ENCODE measurements around the gene JKAMP. TPM values are rescaled to one million over a fixed set of nuclear protein-coding genes. Genes with fewer than 3 reads are reported as not detected.

The JKAMP gene
- total RNA-seq, 4 donors from 2014 or later, result 17.8 to 47.4 (median 40.2) TPM

GRCh38 chr14:59520224-59520623 is 35.9 kb downstream of the JKAMP start:
- no peaks in the 10 kb centered on the region for H3K4me1 ChIP-seq
- intact Hi-C loops (cut with DNase I), result no loop called here
- DNase-seq, result no peak
- TF ChIP-seq CTCF (IDR thresholded peaks at IDR 0.05) (no peak), POLR2A (IDR thresholded peaks at IDR 0.05) (no peak)
- H3K27me3 ChIP-seq, result no peaks in the 10 kb centered on the region
- WGBS, 2 donors, result 71 to 81% methylated on average over 3 of the region's 3 CpGs
- no peak overlapping the region for H3K27ac ChIP-seq
- H3K4me3 ChIP-seq, result no peak overlapping the region
- no peaks in the 10 kb centered on the region for H3K36me3 ChIP-seq
- H3K9me3 ChIP-seq, result no peaks in the 10 kb centered on the region

DNA sequence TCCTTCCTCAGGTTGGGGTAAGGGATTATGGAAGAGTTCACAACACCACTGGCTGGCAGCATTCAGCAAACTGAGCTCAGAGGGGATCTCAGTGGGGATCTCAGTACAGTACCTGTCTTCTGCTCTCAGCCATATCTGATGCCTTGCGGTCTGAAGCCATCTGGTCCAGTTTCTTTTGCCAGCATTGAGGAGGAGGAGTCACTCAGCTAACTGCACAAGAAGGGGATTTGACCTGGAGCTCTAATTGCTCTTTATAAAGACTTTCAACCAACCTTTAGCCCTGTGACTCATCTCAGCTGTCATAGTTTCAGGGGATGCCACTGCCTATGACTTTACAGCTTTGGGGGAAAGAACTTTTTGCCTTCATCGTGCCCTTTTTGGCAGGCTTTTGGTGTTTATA is 44.9 kb downstream of the JKAMP start:
- H3K36me3 ChIP-seq, result no peaks in the 10 kb centered on the region
- no peak for TF ChIP-seq CTCF (IDR thresholded peaks at IDR 0.05)
- TF ChIP-seq POLR2A (IDR thresholded peaks at IDR 0.05), result no peak
- no peaks in the 10 kb centered on the region for H3K9me3 ChIP-seq
- intact Hi-C loops (cut with DNase I), result no loop called here
- H3K4me3 ChIP-seq, result no peak overlapping the region
- no peaks in the 10 kb centered on the region for H3K4me1 ChIP-seq
- peaks cover 0 to 5% (median 0%) of the 10 kb centered on the region in 4 donors for H3K27me3 ChIP-seq
- no peak for DNase-seq
- H3K27ac ChIP-seq, result no peak overlapping the region
- 68 to 77% methylated on average over 2 of the region's 2 CpGs for WGBS, 2 donors

DNA sequence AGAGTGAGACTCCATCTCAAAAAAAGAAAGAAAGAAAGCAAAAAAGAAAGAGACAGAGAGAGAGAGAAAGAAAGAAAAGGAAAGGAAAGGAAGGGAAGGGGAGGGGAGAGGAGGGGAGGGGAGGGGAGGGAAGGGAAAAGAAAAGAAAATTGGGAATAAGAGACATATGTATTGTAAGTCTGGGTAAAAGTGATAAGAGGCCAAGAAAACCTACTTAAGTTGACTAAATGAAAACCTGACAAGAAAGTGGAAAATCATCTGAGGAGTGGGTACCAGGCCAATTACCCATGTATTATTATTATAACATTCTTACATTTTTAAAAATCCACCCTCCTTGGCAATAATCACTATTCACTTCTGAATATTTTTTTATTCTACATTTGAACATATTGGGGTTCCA is 46.0 kb downstream of the JKAMP start:
- no peak overlapping the region for H3K27ac ChIP-seq
- H3K36me3 ChIP-seq, result no peaks in the 10 kb centered on the region
- no peaks in the 10 kb centered on the region for H3K9me3 ChIP-seq
- H3K27me3 ChIP-seq, result peaks cover 0 to 5% (median 0%) of the 10 kb centered on the region in 4 donors
- TF ChIP-seq POLR2A (IDR thresholded peaks at IDR 0.05), result no peak
- H3K4me3 ChIP-seq, result no peak overlapping the region
- no peak for DNase-seq
- intact Hi-C loops (cut with DNase I), result no loop called here
- H3K4me1 ChIP-seq, result no peaks in the 10 kb centered on the region

DNA sequence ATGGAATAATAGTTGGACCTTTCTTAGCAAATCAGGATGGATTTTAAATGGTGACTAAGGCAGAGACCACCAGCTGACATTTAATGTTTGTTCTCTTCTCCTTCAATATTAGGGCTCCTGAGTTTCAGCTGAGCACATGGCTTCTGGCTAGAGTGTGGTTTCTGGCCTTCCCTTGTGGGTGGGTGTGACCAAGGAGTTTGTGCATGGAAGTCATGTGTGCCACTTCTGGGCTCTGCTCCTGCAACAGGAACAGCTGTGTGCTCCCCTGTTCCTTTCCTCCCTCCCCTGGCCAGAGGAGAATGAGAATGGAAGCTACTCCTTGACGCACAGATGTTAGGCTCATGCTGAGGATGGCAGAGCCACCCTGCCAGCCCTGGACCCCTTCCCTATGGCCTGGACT is 48.1 kb downstream of the JKAMP start:
- DNase-seq, result no peak
- no peaks in the 10 kb centered on the region for H3K9me3 ChIP-seq
- H3K4me1 ChIP-seq, result no peaks in the 10 kb centered on the region
- no peak overlapping the region for H3K4me3 ChIP-seq
- TF ChIP-seq POLR2A (IDR thresholded peaks at IDR 0.05), result no peak
- no peak for TF ChIP-seq CTCF (IDR thresholded peaks at IDR 0.05)
- 88% methylated on average over 1 of the region's 1 CpG; no CpG with 5 or more reads in 1 of the 2 donors for WGBS, 2 donors
- no peak overlapping the region for H3K27ac ChIP-seq
- intact Hi-C loops (cut with DNase I), result no loop called here
- no peaks in the 10 kb centered on the region for H3K36me3 ChIP-seq
- peaks cover 0 to 5% (median 0%) of the 10 kb centered on the region in 4 donors for H3K27me3 ChIP-seq

- TF ChIP-seq POLR2A (IDR thresholded peaks at IDR 0.05) (no peak), CTCF (IDR thresholded peaks at IDR 0.05) (no peak)
- WGBS, 2 donors, result 57 to 76% methylated on average over 6 to 7 of the region's 7 CpGs
- H3K9me3 ChIP-seq, result no peaks in the 10 kb centered on the region
- intact Hi-C loops (cut with DNase I), result no loop called here
- no peak overlapping the region for H3K27ac ChIP-seq
- no peak for DNase-seq
- H3K27me3 ChIP-seq, result peaks cover 0 to 5% (median 0%) of the 10 kb centered on the region in 4 donors
- H3K36me3 ChIP-seq, result no peaks in the 10 kb centered on the region
- H3K4me1 ChIP-seq, result no peaks in the 10 kb centered on the region
- H3K4me3 ChIP-seq, result no peak overlapping the region
Measured at GRCh38 chr14:59534361-59534987, 50.2 kb downstream of the JKAMP start.

- Histone ChIP-seq H3K9me3 (no peaks in the 10 kb centered on the region), H3K27ac (no peak overlapping the region), H3K4me3 (no peak overlapping the region), H3K36me3 (no peaks in the 10 kb centered on the region), H3K4me1 (no peaks in the 10 kb centered on the region), H3K27me3 (no peaks in the 10 kb centered on the region)
- intact Hi-C loops (cut with DNase I), result no loop called here
- DNase-seq, result no peak
- WGBS, 2 donors, result 91 to 92% methylated on average over 1 of the region's 1 CpG
- TF ChIP-seq CTCF (IDR thresholded peaks at IDR 0.05) (no peak), POLR2A (IDR thresholded peaks at IDR 0.05) (no peak)
Measured at GRCh38 chr14:59537476-59537875, 53.2 kb downstream of the JKAMP start.
